Measurements from ENCODE around the gene ZC3H4.
"Not testable (repeated sequence)": the region's sequence is repeated elsewhere in the genome, so short reads cannot be mapped to it uniquely, and the experiment has no call there.

The ZC3H4 gene

DNA sequence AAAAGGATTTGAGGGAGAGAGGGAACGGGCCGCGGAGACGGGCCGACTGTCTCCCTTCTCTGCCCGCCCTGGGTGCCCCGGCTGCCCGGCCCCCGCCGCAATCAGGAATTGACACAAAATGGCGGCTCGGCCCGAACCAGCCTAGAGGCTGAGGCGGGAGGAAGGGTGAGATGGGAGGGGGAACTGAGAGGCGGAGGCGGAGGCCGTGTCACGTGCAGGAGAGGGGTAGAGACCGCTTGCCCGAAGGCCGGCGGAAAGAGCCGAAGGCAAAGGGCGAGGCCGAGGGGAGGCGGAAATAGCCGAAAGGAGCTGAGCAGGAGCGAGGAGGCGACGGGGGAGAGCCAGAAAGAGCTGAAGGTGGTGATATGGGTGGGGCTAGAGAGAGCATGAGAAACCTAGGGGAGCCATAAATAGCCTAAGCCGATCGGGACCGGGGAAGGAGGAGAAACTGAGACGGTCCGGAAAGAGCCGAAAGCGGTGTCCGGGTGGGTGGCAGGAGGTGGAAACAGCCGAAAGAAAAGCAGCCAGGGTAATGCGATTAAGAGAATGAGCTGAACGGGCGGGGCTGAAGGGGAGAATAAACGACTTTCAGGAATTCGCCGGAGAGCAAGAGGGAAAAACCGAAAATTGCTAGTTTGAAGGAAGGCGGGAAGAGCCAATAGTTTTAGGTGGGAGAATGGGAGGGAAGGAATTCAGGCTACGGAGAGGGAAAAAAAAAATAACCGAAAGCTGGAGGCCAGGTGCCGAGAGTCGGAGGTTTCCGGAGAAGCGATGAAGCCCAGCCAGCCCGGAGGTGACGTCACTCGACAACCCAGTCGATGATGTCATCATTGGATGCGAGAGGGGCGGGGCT lies at the start of gene ZC3H4:
TSS of gene ZC3H4 (minus strand) at position 780 of the 853 bp plus-strand sequence. CDS start 1,192 bp downstream, outside the sequence.
- peak; percentile 97 for DNase-seq

DNA sequence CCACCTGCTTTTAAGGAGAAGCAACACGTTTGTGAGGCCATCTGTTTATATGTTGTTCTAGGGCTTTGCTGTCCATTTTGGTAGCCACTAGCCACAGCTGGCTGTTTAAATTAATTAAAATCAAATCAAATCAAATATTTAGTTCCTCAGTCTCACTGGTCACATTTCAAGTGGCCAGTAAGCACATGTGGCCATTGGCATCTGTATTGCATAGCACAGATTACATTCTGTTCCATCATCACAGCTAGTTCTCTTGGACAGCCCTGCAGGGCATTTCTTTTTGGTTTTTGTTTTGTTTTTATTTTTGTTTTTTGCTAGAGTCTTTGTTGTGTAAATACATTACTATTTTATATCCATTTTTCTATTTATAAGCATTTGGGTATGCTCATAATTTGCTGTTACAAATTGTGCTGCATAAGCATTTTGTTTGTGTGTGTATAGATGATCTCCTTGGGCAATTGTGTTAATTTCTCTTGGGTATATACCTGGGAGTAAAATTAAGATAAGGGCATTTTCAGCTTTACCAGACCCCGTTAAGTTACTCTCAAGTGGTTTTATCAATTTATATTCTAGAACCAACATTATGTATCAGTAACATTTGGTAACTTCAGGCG lies 48.4 kb upstream of the ZC3H4 start:
- no peak for DNase-seq

DNA sequence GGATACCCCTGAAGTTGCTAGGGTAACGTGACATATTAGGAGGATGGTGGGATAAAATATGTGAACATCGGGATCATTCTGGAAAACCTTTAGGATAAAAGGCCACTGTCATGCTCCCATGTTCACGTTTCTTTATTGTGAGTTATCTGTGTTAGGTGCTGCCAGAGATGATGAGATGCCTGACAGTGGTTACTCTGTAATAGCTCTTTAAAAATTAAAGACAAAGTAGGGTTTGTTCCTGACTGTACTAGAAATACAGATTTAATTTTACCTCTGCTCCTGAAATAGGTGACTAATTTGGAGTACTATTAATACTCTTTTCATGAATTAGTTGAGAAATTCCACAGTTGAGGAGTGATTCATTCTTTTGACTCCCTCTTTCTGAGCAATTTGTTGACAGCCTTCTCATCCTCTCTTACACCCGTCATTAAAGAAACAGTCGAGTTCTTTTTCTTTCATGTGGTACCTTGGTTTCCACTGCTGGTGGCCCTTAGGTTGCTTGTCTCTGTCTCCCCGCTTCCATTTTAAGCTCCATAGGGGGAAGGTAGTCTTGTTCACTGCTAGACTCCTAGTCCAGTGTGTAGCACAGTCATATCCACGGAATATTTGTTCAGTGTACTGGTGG lies 45.4 kb upstream of the ZC3H4 start:
- DNase-seq: no peak

DNA sequence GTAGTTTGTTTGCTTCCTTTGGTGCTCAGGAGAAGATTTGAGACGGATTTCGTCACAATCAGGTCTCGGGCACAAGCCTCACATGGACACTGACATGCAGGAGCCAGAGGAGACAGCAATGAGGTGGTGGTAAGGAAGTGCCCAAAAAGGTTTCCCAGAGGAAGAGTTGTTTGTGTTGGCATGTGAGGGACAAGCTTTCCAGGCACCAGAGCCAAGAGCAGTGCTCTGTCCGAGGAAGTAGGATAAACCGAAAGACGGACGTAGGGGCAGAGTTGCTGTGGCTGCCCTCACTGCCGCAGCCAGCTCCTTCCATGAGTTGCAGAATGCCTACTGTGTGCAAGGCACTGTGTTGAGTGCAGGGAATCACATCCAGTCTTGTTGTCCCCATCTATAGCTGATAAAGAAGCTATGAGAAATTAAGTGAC lies 44.8 kb upstream of the ZC3H4 start:
- DNase-seq: no peak

DNA sequence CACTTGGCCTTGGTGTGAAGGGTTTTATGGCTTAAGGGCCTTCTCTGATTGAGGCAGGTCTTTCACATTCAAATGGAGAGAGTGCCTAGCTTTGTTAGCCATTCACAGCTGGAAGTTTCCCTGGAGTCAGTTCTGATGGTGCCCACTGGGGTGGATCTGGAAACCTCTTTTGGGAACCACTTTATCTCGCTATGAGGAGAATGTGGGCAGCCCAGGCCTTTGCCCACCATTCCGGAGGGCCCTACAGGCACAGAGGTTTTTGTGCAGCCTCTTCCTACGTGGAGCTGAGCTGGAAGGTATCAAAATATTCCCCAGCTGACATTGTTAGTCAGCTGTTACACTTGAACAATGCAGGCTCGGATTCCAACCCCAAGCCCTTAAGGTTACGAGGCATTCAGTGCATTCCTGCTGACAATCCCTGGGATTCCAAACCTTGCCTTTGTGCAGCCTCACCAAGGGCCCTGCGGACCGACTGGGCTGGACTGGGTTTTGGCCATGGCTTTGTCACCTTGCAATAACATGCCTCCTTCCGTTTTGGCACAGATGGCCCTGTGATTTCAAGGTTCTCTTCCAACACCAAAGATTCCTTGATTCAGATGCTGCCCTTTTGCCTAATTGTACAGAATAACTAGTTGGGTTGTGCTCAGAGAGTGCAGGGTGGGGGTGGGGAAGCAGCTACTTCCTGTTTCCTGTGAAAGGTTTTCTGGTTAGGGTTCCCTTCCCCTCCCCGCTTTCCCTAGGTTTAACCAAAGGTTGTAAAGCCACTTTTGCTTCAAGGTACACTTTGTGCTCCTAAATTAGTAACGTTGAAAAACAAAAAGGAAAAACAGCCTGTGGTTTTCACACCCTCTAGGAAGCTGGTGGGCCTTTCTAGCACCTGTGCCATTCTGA lies 44.1 kb upstream of the ZC3H4 start:
- no peak for DNase-seq

DNA sequence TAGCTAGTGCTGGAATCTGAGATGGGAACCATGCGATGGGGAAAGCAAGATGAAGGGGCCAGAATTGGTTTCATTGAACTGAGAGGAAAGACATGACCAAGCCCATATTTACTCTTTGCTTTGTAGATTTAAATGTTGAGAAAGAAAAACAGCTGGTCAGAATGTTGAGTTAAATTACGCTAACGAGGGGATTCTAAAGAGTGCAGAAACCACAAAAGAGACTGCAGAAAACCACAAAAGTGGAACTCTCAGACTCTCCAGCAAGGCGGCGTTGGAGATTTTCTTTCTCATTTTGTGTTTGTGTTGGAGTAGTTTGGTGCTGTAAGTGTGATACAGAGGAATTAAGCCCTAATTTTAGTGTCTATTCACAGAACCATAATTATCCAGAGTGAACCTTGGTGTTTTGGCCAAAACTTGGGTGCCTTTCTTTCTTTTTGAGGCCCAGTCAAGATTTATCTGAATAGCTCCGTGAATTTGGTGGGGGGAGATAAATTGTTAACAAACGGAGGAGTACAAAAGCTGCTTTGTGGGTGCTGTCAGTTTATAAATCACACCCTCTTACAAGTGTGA lies 43.4 kb upstream of the ZC3H4 start:
- DNase-seq: no peak

DNA sequence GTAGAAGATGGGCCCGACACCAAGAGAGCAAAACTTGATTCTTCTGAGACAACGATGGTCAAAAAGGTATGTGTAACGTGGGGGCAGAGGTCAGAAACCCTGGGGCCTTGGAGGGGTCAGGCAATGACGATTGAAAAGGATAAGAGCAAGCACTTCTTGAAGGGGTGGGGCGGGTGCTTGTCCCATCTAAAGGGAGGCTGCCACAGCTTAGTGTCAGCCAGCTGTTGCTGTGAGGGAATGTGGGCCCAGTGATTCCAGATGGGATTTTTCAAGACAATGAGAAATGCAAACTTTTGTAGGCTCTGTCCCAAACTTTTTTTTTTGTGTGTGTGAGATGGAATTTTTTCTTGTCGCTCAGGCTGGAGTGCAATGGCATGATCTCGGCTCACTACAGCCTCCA lies 41.6 kb upstream of the ZC3H4 start:
- no peak for DNase-seq

DNA sequence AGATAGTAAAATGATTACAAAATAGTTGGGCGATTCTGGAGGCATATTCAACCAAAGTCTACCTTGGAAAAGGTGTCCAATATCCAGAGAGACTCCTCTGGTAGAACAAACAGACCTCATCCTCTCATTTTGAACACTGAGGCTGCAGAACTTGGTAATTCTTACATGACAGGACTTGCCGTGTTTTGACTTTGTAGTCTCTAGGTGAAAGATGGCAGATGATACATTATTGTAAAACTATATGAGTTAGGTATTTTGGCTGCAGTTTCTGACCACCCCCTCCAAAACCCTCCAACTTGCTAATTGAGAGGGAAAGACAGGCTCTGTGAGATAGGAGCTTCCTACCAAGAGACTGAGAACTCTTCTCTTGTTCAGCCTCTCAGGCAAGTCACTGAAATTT lies 39.7 kb upstream of the ZC3H4 start:
- DNase-seq: no peak

DNA sequence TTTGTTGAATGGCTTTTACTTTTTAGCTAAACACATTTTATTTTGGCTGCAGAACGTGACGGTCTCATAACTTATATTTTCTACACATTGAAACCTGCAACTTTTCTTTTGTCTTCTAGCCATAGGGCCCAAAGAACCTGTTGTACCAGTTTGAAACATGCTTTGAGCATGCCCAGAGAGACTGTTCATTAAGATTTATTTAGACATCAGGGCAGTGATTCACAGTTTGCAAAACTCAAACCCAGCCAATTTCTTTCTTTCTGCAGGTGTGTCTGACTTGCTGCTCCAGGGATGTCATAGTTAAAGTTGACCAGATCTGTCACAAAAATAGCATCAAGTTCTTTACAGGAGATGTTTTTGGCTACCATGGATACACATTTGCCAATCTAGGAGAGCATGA lies 39.1 kb upstream of the ZC3H4 start:
- no peak for DNase-seq

DNA sequence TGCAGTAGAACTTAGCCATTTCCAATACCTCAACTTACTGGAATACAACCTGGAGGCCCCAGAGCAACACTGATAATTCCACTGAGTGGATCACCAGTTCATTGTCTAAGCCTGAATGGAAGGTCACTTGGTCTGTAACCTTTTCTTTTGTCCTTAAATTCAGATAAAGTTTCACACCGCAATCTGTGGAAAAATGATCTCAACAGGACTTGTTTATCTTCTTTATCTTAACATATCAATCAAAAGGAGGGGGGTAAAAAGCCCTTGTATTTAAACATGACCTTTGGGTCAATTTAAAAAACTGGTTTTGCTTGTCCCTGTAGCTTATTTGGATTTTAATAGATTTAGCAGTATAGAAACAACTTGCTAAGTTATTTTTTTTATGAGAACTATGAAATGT lies 38.6 kb upstream of the ZC3H4 start:
- no peak for DNase-seq

DNA sequence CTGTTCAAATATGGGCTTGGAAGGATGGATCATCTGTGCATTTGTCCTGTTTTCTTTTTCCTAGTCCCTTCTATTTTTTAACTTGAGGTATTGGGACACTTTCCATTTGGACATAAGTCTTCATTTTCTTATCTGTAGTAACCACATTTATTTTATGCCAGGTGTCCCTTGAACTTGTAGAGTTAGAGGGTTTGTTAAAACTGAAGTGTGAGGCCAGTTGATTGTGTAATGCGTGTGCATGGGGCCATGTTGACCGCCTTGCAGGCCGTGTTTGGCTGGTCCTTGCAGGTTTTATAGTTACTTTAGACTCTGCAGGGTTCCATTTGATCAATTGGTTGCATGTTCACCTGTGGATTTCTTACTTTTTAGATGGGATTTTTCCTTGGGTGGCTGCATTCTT lies 38.1 kb upstream of the ZC3H4 start:
- DNase-seq: no peak

DNA sequence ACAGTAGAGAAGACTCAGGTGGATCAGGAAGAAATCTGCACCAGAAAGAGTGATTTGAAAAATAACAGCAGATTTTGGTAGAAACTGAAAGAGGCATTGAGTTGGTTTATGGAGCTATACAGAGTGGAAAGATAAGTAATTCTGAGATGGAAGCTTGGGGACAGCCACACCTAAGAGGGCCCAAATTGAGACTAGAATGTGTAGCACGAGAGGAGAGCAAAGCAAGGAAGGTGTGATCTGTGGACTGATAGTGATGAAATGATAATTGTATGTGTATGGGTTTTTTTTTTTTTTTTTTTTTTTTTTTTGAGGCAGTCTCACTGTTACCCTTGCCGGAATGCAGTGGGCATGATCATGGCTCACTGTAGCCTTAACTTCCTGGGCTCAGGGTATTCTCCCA lies 33.3 kb upstream of the ZC3H4 start:
- no peak for DNase-seq

DNA sequence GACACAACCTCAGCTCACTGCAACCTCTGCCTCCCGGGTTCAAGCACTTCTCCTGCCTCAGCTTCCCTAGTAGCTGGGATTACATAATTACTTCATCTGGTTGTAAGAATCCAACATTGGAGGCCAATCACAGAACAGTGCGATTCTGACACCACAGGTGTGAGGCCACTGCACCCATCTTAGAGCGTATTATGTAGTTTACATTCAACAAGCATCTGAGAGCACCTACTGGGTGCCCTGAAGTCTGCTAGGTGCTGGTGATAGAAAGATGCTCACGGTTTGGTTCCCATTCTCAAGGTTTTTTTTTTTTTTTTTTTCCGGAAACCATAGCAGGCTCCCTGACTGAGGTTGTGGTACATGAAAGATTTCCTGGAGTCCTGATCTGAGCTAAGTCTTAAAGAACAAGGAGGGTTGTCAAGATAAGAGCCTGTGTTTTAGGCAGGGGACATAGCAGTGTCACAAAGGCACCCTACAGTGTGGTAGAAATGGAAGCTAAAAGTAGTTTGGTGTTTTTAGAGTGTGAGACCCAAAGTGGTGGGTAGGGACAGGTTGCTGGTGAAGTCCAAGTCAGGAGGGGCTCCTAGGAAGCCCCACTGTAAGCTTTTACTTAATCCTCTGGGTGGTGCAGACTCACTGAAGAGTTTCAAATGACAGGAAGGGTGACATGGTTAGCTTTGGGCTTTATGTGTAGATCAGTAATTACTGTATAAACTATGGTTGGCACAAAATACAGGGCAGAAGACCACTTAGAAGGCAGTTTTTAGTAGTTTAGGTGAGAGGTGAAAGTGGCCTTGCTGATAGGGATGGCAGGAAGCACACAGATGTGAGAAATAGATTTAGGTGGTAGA lies 32.3 kb upstream of the ZC3H4 start:
- DNase-seq: no peak

DNA sequence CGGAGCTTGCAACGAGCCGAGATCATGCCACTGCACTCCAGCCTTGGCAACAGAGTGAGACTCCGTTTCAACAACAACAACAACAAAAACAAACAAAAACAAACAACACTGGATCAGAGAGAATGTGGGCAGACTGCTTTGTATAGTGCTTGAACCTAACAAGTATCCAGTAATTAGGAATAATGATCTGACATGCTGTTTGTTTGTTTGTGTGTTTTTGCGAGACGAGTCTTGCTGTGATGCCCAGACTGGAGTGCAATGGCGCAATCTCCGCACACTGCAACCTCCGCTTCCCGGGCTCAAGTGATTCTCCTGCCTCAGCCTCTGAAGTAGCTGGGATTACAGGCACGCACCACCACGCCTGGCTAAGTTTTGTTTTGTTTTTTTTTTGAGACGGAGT lies 31.1 kb upstream of the ZC3H4 start:
- DNase-seq: no peak

DNA sequence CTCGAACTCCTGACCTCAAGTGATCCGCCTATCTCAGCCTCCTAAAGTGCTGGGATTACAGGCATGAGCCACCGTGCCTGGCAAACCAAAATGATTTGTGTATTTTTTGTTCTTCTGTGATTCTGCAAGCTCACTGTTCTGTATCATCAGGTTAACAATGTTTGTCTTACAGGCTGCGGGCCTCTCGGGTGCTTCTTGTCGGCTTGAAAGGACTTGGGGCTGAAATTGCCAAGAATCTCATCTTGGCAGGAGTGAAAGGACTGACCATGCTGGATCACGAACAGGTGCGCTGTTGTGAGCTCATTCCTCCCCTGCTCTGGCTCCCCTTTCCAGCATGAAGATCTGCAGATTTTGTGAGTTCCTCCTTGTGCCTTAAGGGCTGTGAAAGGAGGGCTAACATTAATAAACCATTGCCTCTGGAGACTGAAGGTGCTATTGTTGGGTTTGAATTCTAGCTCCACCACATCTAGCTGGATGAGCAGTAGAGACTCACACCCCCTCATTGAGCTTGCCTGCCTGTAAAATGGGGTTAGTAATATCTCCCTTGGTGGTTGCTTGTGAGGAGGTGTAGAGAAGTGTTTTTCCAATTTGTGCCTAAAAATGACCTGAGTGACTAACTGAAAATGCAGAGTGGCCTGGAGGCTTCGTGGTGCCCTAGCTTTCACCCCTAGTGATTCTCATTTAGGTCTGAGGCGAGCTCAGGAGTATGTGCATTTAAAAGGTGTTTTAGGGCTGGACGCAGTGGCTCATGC lies 29.9 kb upstream of the ZC3H4 start:
- DNase-seq: no peak

DNA sequence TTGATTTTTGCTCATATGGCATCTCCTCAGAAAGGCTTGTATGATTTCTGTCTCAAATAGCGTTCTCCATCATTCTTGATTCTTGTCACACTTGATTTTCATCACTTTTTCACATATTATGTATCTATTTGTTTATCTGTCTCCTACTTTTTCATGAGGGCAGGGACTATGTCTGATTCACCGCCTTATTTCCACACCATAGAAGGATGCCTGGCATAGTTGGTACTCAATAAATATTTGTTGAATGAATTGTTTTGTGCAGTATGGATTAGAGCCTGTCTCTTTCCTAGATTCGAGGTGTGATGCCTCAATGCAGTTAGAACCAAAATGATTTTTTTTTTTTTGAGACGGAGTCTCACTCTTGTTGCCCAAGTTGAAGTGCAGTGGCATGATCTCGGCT lies 29.2 kb upstream of the ZC3H4 start:
- DNase-seq: no peak

DNA sequence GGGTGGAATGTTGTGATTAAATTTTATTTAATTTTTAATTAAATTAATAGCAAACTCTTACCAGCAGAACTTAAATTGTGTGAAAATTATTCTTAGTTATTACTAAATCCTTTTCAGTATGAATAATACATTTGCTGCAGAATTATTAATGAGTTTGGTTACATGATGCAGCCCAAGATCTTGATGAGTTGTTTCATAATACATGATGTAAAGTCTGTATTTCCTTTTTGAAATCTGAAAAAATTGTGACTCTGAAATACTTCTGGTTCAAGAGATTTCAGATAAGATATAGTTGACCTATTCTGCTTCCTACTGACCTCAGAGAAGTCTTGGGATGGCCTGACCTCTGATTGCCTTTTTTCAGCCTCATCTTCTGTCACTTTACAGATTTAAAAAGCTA lies 28.1 kb upstream of the ZC3H4 start:
- DNase-seq: no peak

DNA sequence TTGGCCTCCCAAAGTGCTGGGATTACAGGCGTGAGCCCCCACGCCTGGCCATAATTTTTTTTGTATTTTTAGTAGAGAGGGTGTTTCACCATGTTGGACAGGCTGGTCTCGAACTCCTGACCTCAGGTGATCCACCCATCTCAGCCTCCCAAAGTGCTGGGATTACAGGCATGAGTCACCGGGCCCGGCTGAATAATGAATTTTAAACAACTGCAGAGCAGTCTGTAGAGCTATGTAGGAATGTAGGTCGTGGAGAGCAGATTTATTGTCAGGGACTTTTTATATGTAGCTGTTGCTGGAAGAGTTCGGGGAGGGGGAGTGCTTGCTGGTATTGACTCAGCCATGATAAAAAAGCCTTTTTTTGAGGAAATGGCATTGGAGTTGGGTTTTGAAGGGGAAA lies 27.7 kb upstream of the ZC3H4 start:
- not testable (repeated sequence) for DNase-seq

DNA sequence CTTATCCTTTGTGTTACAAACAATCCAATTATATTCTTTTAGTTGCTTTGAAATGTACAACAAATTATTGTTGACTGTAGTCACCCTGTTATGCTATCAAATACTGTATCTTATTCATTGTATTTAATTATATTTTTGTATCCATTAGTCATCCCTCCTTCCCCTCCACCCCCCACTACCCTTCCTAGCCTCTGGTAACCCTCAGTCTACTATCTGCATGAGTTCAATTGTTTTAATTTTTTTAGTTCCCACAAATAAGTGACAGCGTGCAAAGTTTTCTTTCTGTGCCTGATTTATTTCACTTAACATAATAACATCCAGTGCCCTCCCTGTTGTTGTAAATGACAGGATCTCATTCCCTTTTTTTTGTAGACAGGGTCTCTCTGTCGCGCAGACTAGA lies 21.6 kb upstream of the ZC3H4 start:
- no peak for DNase-seq

DNA sequence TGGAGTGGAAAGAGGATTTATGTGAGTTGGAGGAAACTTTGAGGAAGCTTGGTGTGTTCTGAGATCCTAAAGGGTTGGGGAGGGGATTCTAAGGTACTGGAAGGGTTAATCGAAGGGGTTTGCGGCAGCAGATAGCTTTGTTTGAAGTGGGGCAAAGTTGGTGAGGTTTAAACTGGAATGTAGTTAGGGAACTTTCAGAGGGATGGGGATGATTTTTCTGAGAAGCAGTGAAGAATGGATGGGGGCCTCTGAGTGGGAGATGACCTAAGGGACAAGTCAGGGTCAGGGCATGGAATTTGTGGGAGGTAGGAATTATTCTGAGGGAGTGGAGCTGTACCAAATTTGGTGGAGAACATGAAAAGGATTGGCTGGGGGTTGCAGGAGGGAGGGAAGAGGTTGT lies 21.0 kb upstream of the ZC3H4 start:
- DNase-seq: no peak

DNA sequence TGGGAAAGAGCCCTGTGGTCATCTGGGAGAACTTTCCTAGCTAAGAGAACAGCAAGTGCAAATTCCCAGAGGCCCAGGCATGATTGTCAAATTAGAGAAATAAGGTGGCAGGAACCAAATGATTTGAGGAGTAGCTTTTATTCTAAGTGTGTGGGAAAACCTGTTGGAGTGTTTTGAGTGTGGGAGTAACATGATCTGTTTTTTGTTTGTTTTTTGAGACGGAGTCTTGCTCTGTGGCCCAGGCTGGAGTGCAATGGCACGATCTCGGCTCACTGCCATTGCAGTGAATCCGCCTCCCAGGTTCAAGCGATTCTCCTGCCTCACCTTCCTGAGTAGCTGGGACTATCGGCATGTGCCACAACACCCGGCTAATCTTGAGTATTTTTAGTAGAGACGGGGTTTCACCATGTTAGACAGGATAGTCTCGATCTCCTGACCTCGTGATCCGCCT lies 19.5 kb upstream of the ZC3H4 start:
- no peak for DNase-seq

Data from stimulated activated CD4-positive, alpha-beta T cell treated with anti-CD3 and anti-CD28 coated beads, Interleukin-2, amount 100 ng/mL, for 48 hours (primary cell).